Measurements from ENCODE around the gene PPIE.
"Not testable (repeated sequence)": the region's sequence is repeated elsewhere in the genome, so short reads cannot be mapped to it uniquely, and the experiment has no call there.

Gene PPIE

DNA sequence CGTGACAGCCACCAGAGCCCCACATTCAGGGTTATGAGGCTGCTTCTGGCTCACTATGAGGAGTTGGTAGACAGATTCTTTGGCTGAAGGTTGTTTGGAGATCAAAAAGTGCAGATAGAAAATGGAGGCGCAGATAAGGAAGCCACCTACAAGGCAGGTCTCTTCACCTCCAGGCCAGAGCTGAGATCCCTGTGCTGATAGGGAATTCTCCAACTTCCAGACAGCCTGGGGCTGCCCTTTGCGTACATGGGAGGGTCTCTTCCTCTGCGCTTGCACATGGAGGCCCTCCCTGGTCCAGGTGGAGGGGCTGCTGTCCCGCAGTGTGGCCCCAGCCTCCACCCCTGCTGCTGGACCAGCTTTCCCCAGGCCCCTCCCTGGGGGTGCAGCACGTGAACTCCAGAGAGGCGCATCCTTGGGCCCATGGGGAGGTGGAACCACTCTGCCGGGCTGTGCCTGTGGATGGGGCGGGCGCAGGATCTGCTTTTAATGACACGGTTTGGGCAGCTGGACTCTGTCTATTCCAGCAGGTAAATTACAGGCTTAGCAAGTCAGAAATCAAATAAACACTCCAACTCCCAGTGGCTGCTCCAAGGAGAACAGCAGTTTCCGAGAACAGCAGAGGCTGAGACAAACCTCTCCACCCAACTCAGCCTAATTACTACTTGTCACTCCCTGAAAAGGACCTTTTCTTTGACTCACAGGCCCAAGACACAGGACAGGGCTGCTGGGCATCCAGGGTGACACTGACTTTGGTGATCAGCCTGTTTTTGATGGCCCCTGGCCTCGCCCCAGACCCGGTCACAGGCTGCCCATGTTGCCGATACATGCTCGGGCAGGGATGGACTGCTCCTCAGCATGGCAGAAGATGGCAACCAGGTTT, 20.1 kb downstream of the PPIE start:
- no peak for DNase-seq (ENCODE audit: low read depth)

DNA sequence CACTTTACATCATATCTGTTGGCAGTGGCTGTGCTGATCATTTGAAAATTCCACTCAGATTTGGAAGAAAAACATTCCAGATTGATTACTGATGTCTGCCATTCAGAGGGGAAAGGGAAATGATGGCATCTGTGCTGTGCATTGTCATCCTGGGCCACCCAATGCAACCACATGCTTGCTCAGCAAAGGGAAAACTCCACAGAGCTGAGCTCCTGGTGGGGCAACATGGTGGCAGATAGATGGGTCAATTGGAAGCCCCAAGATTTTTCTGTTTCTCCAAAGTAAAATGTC, 20.7 kb downstream of the PPIE start:
- no peak for DNase-seq (ENCODE audit: low read depth)

DNA sequence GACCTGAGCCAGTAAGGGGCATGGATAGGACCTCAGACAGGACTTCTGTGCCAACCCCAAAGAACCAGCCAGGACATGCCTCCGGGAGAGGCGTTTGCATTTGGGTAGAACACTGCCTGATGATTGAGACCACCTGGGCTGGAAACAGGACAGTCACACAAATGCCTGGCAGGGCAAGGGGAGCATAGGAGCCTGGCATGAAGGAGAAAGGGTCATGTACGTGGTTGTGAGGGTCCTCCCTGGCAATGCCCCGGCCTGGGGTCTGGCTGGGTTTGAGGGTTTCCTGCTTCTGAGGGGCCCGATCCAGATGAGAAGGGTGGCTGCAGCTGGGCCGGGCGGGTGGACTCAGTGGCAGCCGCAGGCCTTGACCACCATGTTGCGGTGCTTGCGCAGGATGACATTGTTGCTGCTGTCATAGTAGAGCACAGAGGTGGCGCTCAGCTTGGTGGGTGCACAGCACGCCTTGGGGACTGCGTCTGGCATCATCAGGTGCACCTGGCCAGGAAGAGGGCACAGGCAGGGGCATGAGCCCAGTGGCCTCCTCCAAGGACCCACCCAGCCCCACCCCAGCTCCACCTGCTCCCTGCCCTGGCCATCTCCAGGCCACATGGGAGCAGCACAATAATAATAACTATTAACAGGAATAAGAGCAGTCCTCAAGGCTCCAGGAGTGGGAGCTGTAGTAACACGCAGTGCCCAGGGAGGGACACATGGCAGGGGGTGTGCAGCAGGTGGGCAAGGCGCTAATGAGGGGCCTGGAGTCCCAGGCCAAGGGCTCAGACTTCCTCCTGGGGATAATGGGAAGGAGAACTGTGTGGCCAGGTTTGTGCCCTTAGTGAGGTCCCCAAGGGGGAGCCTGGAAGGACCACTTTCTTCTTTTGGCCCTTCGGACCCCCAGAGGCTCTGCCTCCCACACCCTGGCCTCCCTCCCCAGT, 21.7 kb downstream of the PPIE start:
- DNase-seq (ENCODE audit: low read depth) = no peak

DNA sequence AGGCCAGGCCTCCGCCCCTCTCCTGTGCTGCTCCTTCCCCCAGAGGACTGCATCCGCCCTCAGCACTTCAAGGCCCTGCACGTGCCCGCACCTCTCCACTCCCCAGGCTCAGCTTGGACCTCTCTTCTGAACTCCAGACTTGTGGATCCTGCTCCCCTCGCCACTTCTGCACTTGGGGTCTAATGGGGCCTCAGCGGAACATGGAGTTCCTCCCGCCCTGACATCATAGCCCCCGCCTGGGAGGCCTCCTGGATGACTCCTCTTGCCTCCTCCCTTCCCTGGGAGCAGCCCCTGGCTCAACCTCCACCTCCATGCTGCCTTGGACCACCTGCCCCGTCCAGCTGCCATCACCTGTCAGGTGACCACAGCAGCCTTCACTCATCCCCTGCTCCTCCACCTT, 22.3 kb downstream of the PPIE start:
- no peak for DNase-seq (ENCODE audit: low read depth)

DNA sequence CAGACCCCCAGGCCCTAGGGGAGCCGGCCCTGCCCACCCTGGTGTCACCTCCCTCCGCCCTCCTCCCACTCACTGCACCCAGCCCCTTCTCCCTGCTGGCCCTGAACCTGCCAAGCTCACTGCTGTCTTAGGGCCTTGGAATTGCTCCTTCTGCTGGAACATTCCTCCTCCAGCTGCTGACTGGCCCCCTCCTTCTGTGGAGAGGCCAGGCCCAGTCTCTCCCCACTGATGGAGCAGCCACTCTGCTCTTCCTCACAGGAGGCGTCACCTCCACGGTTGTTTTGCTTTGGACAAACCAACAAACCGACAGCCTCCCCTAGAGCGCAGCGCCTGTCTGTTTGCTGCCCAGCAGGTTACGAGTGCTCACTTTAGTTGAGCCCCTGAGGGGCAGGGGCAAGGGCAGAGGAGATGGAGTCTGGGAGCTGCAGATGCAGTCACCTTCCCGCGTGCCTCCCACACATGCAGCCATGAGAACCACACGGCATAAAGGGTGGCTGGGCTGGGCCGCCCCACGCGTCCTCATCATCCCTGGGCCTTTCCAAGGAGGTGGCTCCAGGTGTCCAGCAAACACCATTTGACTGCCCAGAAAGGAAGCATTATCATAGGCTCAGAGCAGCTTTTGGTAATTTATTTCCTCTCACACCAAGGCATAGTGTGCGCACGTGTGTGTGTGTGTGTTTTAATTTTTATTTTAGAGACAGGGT, 23.0 kb downstream of the PPIE start:
- DNase-seq (ENCODE audit: low read depth) = no peak

DNA sequence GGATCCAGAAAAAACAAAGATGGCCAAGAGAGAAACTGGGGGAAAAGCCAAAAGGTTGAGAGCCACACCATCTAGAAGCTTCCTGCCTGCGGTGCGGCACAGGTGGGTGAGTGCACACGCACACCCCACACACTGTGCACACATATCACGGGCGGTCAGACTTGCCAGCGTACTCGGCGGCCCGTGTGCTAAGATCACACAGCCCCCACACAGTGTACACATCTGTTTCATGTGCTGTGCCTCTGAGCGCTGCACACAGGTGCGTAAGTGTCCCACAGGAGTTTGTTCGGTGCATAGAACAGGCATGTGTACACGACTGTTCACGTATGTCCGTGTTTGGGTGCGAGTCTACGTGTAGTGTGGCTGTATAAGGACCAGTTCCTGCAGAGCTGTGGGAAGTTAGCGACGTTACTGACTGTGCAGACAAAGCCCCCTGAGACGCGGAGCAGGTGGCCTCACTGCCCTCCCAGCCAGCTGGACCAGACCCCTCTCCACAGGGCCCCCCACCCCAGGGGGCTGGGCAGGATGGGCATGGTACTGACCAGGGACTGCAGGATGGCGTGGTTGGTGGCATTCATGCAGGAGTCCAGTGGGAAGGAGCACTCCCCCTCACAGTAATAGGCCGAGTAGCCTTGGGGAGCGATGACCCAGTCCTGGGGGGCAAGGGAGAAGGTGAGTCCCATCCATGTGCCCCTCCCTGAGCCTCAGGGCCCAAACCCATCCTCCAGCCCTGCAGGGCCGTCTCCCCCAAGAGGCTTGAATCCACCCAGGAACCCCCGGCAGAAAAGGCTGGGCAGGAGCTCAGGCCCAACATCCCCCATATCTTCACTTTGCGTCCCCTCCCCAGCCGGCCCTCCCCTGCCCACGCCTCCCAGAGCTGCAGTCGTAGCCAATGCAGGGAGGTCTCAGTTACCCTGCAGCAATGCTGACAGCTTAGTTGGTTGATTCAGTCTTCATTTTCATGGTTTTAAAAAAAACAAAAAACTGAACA, 24.2 kb downstream of the PPIE start:
- no peak for DNase-seq (ENCODE audit: low read depth)

DNA sequence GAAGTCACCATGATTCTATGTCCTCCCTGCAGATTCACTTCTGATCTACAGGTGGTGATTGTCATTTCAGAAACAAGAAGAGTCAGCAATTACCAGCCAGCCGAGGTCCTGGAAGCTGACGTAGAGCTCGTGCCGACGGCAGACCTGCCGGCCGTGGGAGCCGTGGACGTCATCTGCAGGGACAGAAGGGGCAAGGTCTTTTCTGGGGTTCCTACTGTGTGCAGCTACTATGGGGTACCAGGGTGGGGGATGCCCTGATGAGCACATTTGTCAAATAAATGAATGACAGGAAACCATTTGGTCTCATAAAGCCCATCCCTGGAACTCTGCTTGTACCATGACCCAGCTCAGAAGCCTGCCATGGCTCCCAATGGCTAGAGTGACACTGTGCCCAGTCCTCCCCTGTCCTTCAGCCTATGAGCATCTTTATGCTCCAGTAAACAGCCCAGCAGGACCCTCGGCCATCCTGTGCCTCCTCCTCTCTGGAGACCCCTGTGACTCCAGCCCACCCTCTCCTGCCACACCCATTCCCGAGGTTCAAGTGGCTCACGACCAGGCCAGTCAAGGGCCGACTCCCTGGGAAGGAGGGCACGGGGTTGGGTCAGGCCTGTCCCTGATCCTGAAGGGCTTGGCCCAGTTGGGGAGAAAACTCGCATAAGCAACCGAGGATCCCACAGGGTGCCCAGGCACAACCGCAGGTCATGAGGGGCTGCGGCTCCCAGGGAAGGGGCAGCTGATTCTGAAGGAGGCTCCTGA, 25.1 kb downstream of the PPIE start:
- not testable (repeated sequence) for DNase-seq (ENCODE audit: low read depth)

DNA sequence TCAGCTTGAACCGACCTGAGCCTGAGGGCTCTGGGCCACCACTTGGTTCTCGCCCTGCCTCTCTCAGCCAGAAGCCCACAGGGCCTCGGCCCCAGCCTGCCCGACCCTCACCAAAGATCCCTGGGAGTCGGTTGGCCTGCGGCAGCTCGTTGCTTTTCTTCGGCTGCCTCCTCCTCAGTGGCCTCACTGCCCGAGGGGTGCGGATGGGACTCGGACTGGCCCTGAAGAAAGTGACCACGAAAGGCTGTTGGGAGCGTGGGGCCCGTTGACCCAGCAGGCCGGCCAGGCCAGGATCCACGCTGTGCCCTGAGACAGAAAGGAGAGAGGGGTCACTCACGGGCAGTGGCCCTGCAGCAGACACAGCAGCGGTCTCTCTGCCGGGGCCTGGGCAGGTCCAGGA, 25.8 kb downstream of the PPIE start:
- not testable (repeated sequence) for DNase-seq (ENCODE audit: low read depth)

DNA sequence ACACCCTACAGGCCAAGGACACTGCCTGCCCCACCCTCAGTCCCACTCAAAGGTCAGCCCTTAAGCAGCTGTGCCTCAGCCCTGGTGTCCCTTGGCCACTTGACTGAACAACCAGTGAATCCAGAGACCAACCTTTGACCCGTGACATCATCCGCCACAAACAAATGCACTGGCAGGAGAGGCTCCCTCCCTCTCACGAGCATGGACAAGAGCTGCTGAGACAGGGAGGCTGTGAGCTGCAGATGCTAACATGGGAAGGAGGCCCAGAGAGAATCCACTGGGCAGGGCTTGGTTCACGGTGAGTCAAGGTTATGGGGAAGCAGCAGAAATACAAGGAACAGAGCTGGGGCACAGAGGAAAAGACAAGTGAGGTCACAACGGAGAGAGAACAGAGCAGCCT, 27.8 kb downstream of the PPIE start:
- not testable (repeated sequence) for DNase-seq (ENCODE audit: low read depth)

DNA sequence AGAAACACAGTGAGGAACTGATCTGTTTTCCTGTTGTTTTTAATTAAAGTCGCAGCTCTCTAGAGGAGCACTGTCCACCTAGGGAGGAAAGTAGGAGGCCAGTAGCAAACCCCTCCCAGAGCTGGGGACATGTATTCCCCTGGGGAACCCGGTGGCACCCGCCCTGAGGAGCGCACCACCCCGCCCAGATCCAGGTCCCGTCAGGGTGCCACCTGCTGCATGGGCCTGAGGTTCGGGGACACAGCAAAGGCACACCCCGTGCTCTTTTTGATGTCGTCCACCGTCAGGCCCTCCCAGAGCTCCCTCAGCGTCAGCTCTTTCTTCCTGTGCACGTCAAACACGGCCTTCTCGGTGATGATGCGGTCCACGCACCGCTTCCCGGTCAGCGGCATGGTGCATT, 30.8 kb downstream of the PPIE start:
- DNase-seq (ENCODE audit: low read depth) = not testable (repeated sequence)

DNA sequence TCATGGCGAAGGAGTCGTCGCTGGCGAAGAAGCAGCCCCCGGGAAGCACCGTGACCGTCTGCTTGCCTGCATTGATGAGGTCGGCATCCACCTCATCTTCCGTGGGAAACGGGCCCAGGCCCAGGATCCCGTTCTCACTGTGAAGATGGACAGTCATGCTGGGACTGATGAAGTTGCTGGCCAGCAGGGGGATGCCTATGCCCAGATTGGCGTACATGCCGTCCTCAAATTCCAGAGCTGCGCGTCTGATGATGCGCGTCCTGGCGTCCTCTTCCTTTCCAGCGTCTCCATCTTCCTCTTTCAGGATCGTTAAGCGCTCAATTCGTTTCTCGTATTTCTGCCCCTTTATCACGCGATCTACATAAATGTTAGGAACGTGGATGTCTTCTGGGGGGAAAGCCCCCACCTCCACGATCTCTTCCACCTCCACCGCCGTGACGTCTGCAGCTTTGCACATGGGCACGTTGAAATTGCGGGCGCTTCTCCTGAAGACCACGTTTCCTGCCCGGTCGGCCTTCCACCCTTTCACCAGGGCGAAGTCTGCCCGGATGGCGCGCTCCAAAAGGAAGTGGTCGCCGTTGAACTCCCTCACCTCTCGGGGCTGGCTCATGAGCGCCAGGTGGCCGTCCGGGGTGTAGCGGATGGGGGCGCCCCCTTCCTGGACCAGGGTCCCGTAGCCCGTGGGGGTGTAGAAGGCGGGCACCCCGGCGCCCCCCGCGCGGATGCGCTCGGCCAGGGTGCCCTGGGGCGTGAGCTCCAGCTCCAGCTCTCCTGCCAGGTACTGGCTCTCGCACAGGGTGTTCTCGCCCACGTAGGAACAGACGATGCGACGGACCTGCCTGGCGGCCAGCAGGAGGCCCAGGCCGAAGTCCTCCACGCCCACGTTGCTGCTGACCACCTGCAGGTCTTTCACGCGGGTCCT, 31.7 kb downstream of the PPIE start:
- DNase-seq (ENCODE audit: low read depth) = peak; percentile 11

DNA sequence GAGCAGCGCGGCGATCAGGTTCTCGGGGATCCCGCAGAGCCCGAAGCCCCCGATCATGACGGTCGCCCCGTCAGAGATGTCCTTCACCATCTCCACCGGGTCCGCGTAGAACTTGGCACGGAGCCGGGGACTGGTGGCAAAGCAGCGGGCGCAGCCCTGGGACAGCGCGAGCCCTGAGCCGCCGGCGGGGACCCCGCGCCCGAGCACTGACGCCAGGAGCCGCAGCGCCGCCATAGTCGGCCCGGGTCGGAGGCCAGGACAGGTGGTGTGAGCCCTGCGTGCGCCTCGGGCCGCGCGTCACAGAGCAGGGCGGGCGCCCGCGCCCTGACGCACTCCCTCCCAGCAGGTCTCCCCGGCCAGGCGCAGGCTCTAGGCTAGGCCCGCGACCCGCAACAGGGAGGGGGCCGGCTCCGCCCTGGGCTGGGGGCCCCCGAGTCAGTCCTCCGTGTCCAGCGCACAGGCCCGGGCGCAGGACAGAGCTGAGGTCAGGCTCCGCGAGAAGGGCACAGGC, 32.4 kb downstream of the PPIE start, which contains the start of gene OXCT2:
Gene OXCT2, minus strand, starts transcription at position 327 of the 511 bp plus-strand sequence. Its CDS starts 93 bp downstream, at position 234.
- DNase-seq (ENCODE audit: low read depth) = not testable (repeated sequence)

DNA sequence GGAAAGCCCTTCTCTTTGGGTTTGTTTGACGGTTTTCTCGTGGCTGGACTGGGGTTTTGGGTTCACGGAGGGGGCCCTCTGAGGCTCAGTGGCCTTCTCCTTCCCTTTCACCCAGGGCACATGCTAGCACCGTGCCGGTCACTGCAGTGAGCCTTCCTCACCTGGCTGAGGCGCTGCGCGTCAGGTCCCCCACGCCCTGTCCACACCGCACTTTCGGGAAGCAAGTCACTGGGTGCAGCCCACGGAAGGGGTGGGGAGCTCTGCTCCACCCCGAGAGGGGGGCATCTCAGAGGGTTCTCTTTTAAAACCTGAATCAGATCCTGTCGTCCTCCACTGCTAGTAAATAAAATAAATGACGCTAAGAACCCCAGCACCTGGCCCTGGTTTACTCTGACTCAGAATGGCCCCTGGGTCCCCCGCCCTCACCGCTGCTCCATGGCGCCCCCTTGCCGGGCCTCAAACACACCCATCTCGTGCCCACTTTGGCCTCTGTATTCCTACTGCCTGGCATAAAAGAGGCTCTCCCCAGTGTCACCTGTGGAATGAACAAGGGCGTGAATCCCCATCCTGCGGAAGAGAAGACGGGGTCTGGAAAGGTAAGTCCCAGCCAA, 34.8 kb downstream of the PPIE start:
- not testable (repeated sequence) for DNase-seq (ENCODE audit: low read depth)

DNA sequence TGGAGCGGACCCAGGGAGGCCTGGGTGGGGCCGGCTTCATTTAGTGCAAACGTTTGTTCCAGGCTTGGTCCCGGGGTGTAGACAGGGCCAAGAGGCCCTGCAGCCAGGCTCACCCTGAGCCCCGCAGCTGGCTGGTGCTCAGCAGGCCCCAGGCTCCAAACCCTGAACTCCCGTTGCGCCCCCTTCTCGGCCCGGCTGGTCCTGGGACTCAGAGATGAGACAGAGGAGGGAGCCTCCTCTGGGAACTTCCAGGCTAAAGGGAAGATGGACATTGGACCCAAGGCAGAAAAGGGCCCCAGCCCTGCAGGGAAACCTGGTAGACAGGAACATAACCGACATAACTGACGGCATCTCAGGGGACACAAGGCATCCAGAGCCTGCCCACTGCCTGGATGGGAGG, 36.5 kb downstream of the PPIE start:
- DNase-seq (ENCODE audit: low read depth) = not testable (repeated sequence)

DNA sequence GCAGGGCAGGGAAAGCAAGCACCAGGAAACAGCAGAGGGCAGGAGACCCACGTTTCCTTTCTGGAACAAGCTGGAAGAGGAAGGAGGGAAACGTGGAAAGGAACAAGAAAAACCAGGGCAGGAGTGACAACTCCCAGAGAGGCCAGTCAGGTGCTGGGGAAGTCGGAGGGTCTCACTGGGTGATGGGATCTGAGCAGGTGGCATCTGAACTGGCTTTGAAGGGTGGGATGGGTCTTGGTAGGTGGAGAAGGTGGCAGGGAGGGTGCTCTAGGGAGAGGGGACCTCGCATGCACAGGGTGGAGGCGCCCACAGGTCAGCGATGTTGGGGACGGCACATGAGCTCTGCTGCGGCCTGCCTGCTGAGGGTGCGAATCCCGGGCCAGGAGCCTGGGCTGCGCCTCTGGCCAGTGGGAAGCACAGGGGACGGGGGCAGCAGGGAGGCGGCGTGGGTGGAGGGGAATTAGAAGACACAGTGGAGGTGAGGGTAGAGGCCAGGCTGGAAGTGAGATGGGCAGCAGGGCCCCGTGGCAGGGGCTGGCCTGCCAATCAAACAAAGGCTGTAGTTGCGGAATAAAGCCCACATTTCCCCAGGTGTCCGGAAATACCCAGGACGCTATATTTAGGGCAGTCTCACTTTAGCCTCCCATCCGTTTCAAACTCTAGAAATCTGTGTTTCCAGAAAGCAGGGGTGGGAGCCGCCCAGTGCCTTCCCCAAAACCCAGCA, 37.2 kb downstream of the PPIE start:
- DNase-seq (ENCODE audit: low read depth) = not testable (repeated sequence)

DNA sequence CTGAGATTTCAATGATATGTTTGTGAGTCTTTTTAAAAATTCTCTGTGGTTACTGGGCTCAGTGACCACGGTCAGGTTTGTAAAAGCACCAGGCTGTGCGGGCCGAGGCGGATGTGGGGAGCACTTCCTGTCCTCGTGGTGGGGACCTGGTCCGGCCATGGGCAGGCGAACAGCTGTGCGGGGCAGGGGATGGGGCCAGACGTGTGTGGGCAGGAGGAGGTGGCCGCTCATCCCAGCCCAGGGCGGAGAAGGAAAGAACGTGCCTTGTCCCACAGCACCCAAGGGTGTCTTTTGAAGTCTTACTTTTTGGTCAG, 37.7 kb downstream of the PPIE start:
- no peak for DNase-seq (ENCODE audit: low read depth)

DNA sequence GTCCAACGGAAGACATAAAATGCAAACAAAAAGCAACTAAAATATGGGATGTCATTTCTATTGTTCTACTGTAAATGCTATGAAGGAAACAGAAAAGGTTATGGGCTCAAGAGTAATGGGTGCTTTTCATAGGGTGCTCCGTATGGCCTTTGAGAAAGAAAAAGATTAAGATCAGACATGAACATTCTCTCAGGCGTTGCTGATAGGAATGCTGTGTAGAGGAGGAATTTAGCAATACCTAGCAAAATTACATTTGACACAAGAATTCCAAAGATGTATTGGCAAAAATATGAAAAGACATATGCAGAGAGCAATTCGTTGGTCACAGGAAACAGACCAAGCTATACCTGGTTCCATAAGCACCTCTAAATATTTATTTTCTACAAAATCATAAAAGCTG, 38.2 kb downstream of the PPIE start:
- DNase-seq (ENCODE audit: low read depth) = no peak

DNA sequence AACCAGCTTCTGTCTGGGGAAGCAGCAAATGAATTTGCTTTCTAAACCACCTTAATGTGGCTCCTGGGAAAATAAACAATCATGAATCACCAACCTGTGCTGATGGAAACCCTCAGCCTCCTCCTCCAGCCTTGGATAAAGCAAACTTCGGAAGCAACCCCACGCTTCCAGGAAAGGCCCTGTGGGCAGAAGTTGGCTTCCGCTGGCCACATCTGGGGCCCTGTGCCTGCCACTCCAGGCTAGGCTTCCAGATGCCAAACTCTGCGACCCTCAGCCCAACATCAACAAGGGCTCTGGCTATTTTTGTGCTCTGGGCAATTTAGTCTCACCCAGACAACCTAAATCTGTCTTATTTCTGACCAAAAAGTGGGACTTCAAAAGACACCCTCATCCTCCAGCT, 38.6 kb downstream of the PPIE start:
- no peak for DNase-seq (ENCODE audit: low read depth)
